GM18502 (cell line): Measurements from ENCODE around the gene CTNS.

Experiments used
- ATAC-seq: cut with Tn5 transposase; IDR thresholded peaks from one replicate; pipeline ENCODE4 v1.9.1; 2021; ENCODE audit warnings: mild to moderate bottlenecking; ENCODE audit not compliant: unreplicated experiment, poor library complexity

Gene CTNS

DNA sequence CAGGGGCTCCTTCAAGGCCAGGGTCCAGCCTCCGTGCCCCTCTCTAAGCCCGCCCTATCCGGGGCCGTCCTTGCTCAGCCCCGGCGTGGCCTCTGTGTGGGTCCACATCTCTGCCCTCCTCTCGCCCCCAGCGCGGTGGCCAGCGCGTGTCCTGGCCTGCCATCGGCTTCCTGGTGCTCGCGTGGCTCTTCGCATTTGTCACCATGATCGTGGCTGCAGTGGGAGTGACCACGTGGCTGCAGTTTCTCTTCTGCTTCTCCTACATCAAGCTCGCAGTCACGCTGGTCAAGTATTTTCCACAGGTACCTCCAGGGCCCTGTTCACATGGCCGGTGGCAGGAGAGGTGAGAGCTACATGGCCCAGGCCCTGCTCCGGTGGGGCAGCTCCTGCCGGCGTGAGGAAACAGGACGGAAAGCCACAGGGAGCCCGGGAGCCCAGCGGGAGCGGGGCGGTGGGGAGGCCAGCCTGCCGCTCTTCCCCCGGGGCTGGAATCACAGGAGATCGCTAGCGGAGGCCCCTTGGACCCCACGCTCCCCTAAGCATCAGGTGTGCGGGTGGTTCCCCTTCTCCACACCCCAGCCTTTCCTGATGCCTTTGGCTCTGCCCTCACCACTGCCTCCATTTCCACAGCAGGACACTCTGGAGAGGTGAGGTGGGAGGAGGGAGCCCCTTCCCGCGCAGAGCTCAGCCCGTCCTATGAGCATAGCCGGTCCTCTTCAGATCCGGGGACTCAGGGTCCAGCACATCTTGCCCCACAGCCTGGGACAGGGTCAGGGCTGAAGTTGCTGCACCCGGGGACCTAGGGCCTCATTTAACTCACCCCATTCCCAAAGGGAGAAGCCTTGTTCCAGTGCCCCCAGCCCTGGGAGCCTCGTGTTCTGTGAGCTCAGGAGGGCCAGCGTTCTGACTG lies 21.6 kb downstream of the CTNS start:
- no peak for ATAC-seq

DNA sequence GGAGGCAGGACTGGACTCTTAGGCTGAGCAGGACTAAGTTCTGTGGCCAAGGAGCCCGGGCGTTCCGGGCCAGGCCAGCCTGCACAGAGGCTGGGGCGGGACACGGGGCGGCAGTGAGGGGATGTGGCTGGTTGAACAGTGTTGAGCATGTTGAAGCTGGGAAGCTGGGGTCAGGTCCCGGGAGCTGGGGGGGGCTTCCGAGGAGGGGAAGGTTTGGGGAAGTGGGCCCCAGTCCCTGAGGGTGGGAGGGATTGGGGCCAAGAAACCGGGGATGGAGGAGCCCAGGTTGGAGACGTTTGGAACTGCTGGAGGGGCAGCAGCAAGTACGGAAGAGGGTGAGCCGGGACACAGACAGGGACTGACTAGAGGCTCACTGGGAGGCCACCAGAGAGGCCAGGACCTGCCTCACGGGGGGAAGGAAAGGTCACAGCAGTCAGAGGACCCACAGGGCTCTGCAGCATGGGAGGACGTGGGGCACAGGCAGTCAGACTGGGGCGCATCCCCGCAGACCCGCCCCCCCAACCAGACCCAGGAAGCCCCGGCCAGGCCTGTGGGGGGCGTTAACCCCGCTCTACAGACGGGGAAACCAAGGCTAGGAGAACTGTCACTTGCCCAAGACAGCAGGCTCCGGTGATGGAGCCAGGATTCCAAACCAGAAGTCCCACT lies 22.4 kb downstream of the CTNS start:
- ATAC-seq, result no peak

DNA sequence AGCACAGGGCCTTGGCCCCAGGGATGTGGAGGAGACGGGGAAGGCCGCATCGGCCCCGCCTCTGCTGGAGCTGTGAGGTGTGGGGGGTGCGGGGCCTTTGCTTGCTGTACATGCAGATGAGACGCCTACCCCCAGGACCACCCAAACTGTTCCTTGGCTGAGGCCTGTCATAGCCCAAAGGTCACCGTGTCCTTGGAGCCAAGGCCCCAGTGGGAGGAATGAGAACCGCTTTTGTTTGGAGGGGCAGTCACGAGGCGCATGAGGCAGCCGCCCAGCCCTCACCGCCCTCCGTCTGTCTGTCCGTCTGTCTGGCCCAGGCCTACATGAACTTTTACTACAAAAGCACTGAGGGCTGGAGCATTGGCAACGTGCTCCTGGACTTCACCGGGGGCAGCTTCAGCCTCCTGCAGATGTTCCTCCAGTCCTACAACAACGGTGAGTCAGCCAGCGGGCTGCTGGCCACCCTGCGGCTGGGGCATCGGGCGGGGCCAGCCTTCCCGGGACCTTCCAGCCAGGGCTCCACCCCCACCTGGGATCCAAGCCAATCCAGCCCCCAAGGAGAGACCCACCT lies 23.1 kb downstream of the CTNS start:
- ATAC-seq, result no peak

DNA sequence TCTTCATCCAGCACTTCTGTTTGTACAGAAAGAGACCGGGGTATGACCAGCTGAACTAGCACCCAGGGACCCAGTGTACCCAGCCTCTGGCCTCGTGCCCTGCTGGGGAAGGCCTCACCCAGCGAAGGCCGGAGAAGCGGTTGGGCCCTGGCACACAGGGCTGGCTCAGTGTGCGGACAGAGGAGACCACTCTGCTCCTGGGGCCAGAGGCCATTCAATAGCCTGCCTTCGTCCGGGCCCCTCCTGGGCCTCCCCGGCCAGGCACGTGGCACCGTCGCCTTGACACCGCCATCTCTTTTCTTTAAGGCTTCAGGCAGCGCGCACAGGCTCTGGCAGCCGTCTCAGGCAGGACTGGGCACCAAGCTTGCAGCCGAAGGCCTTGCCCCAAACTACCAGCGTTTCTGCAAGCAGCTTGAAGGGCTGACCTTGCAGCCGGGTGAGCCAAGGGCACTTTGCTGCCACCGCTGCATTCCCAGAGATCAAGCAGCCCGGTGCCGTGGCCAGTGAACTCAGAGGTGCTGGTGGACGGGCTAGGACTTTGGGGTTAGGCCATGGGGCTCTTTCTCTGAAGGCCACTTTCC lies 23.8 kb downstream of the CTNS start:
- no peak for ATAC-seq

DNA sequence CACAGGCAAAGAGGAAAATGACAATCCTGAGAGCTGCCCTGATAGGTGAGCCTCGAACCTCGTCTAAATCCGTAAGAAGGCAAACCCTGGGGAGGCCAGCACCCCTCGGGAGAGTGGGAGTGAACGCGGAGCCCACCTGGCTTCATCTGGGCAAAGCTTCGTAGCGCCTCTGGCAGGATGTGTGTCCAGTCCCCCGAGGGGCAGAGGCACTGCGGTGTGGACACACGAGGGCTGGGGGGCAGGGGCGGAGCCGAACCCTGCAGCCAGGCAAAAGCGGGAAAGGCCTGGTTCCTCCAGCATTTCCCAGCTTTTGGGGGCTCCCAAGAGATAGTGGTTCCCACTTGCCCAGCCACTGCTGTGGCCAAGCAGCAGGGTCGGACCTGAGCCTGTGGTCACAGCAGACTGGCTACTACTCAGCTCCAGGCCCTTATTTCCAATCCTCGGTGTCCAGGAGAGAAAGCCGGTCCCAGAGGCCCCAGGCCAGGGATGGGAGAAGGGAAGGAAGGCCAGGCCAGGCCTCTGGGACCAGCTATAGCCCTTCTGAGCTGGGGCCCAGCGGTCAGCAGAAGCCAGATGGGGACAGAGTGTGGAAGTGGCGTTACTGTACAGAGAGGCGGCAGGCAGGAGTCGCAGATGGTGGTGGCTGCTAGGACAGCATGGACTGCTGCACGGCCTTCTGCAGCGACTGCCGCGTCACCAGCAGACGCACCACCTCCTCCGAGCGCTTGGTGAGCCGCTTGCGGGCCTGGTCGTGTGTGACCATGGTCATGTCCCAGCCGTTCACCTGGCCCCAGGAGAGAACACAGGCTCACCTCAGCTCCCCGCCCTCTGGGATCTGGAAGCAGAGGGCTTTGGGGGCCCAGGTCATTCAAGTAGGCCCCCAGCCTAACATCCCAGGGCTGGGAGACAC lies 26.8 kb downstream of the CTNS start:
- no peak for ATAC-seq

DNA sequence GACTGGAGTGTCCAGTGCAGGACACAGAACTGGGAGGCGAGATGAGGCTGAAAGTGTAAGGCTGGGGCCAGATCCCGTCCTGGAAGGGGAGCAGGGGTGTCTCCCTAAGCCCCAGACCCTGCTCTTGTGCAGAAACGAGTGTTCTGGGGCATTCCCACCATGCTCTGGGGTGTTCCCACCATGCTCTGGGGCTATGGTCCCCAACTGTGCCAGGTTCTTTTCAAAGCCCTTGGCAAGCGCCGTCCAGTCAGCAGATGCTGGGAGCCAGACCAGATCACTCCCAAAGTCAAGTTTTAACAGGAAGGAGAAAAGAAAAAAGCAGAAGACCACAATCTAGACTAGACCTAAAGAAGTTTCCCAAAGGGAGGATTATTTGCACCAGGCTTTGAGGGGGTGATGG lies 29.3 kb downstream of the CTNS start:
- ATAC-seq, result no peak

DNA sequence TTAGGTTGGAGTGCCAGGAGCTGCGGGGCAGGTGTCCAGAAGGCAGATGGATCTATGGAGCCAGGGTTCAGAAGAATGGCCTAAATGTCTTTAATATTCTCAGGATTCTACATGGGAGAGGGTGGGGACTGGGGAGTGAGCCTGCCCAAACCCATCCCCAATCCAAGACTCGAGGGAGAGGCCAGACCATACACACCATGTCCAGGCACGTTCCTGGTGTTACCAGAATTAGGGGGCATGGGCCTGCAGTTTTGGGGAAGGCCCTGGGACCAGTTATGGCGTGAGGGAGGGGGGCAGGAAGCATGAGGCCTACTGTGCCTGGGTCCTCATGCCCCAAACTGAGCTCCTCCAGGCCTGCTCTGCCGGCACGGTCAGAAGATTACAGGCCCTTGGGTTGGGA lies 30.0 kb downstream of the CTNS start:
- ATAC-seq, result no peak

DNA sequence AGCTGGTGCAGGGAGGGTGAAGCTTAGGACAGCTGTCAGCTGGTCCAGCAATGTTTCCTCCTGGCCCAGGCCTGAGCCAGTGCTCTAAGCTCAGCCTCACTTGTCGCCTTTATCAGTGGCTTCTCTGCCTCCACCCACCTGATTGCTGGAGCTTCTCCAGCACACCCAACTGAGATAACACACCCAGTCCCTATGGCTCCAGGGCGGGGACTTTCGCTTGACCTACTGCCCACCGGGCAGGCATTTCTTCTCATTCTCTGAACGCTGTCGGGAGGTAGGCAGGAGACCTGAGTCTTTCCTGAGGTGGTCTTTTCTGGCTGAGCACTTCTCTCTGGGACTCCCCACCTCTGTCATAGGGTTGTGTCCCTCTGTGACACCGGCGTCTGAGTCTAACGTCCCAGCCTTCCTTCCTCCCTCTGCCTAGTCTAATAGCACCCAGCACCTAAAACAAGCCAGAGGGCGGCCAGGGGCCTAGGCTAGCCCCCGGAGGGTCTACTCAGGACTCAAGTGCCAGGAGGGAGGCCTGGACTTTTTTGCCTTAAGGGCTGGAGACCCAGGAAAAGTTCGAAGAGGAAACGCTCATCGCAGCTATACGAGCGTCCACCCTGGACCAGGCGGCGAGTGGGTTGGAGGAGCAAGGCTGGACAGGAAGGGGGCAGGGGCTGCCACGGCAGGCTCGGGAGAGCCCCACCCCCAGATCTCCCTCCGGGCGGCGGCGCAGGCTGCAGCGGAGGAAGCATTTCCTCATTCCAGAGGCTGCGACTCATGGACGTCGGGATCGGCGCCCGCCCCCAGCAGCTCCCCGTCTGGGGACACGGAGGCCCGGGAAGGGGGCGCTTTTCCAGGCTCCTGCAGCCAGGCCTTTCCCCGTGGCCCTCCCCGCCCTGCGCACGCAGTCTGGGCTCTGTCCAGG lies 31.1 kb downstream of the CTNS start:
- peak; percentile 2 for ATAC-seq

DNA sequence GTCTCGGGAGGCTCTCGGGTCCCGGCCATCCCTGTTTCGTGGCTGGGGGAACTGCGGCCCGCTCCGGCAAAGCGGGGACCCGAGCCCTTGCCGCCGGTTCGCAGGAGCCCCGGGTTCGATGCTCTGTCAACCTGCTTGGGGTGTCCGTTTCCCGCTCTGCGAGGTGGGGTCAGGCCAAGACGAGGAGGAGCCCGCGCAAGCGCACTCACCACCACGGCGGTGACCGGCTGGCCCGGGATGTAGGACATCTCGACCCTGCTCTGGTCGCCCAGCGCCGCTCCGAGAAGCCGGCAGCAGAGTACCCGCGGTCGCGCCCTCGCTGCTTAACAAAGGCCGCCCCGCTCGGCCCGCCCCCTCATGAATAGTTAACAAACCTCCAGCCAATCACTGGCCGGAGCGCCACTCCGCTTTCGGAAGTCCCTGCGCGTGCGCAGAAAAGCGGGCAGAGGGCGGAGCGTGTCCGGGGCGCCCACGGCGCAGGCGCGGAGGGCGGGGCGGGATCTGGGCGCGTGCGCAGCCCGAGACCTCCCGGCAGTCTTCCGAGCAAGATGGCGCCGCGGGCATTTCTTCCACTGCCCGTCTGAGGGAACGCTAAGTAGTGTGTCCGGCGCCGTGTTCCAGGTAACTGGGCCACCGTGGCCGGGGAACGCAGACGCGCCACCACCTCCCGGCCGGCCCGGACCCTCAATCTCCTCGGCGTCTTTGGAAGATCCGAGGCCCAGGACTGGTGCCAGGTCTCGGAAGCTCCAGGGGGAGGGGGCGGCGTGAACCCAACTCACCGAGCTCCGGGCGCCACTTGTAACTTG lies 31.9 kb downstream of the CTNS start, which contains the start of the genes EMC6 and TAX1BP3:
TSS of gene EMC6 (plus strand) at position 534 of the 806 bp plus-strand sequence. CDS start 335 bp downstream, outside the sequence.
TSS of gene TAX1BP3 (minus strand) at position 300 of the 806 bp plus-strand sequence. CDS start at position 248, 52 bp downstream.
- ATAC-seq, result peak; percentile 82

DNA sequence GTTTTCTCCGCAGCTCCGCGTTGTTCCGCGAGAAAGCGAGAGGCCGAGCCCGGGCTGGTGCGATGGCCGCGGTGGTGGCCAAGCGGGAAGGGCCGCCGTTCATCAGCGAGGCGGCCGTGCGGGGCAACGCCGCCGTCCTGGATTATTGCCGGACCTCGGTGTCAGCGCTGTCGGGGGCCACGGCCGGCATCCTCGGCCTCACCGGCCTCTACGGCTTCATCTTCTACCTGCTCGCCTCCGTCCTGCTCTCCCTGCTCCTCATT lies 32.5 kb downstream of the CTNS start:
- ATAC-seq, result no peak

DNA sequence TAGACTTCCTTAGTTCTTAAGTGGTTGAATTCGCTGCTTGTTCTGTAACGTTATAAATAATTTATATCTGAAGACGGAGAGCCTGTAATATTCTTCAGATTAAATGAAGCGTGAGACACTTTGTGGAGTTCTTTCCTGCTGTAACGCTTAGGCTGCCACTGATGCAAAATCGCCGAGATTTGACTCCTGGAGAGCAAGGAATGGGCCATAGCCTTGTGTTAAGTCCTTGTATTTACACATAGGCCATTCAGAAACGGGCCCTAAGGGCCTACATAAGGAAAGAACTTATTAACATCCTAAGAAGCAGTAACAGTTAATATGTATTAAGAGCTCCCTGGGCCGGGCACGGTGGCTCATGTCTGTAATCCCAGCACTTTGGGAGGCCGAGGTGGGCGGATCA lies 33.0 kb downstream of the CTNS start:
- no peak for ATAC-seq

DNA sequence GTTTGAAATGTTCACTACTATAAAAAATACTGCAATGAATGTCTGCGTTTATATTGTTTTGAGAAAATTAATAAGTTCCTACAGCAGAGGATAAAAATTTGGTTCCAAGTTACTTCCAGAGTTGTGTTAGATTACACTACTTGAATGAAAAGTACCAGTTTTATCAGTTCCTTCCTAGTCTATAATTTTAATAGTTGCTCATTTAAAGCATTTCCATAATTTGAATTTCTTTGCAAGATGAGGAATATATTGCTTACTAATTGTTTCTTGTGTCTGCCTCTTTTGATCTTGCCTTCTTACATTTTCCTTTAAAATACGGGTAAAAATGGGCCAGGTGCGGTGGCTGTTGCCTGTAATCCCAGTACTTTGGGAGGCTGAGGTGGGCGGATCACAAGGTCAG lies 36.0 kb downstream of the CTNS start:
- ATAC-seq, result no peak

DNA sequence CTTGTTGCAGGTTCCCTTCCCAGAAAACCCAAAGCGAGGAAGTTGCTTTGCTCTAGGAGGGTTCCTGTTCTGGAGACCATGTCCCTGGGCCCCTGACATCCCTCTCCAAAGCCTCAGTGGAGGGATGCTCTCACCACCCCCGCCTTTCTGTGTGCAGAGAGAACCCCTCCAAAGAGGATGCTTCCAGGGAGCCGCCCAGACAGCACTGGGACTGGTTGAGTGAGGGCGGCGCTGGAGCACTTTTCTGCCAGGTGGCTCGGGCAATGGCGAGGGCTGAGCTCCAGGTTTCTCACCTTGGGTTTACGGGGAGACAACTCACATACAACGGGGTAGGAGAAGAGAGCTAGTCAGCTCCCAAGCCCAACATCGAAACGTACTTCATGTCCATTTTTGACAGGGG lies 39.3 kb downstream of the CTNS start:
- no peak for ATAC-seq

DNA sequence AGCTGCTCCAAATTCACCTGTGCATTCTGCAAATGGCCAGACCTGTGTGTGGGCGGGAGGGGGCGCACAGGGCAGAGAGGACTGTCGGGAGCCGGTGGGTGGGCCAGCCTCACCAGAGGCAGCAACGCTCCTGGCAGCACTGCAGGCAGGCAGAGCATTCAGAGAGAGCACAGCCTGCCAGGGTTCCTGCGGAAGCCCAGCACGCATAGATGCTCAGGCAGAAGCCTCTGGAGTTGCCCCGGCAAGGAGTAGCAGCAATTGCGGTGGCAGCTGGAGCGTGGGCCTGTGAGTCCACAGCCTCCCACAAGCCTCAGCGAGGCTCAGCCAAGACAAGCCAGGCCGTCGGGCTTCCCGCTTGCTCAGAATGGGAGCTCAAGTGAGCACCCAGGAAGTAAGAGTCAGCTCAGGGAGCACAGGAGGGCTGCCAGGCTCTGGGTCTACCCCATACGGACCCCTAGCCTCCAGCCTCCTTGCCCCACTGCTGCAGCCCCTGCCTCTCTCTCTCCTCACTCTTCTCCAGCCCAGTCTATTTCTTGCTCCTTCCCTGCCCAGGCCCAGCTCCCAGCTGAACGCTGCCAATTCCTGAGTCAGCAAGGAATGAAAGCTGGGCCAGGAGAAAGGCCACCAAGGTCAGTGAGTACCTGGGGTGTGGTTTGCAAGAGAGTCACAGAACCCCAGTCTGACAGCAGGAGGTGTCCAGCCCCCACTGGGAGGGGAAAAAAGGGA lies 41.7 kb downstream of the CTNS start:
- ATAC-seq, result no peak

DNA sequence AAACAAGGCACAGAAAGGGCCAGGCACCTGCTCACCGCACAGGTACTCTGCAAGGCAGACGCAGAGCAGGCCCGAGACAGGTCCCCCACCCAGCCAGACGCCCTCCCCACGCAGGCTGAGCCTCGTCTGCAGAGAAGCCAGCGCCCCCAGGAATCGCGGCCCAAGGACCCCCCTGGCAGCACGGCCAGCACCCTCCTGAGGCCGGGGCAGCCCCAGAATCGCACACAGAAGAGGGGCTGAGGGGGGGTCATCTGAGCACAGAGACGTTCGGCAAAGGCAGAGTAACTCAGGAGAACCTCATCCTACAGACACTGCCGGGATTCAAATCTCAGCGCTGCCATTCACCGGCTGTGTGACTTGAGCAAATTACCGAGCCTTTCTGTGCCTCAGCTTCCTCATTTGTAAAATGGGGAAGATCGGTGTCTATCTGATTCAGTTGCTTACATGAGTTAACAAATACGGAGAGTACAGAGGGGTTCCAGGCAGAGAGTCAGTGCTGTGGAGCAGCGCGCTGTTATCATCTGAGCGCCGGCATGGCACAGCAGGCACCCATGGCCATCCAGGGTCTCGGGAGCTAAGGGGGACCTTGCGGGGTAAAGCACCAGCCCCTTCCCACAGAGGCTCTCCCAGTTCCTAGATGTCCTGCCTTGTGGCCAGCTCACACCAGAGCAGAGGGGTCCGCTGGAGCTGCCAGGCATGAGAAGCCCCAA lies 42.4 kb downstream of the CTNS start:
- no peak for ATAC-seq

DNA sequence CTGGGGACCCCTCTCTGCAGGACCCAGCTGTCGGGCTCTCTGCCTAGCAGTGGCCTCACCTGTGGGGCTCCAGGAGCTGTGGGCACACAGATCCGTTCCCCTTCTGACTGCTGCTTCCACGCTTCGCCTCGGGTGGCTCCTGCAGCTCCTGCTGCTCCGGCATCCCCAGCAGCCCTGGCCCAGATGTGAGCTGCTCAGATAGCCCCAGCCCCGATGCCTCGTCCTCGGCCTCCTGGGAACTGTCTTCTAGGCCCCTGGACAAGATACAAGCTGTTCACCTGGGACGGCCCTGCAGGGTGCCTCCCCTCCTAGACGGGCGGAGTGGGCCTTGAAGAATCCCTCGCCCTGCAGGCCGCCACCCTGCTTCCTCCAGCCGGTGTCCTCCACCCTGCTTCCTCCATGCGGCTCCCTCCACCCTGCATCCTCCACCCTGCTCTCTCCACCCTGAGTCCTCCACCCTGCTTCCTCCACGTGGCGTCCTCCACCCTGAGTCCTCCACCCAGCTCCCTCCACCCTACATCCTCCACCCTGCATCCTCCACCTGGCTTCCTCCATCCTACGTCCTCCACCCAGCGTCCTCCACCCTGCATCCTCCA lies 43.1 kb downstream of the CTNS start:
- ATAC-seq, result no peak

DNA sequence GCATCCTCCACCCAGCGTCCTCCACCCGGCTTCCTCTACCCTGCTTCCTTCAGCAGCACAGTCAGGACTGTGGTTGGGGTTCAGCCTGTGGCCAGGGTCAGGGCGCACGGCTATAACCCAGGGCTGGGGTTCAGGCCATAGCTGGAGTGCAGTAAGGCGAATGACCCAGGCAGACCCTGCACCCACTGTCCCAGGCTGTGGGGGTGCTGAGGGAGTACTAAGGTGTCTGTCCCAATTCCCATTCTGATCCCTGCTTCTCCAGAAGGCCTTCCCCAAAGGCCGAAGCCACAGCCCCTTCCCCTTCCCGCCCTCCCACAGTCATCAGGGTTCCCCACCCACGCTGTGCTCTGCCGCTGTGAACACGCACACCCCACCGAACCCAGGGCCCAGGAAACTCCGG lies 44.5 kb downstream of the CTNS start:
- no peak for ATAC-seq
